ENCODE measurements around the gene PAF1.

PAF1 gene

GRCh38 chr19:39390751-39391437 lies at the start of gene PAF1, which contains the start of gene MED29:
PAF1 (minus strand) TSS chr19:39391106; CDS start chr19:39390864, 242 bp downstream.
MED29 (plus strand) TSS chr19:39391378; CDS start chr19:39391423, 45 bp downstream.
- peak within 1 kb of the TSS; percentile 97 for H3K27ac Mint-ChIP-seq
- H3K27me3 Mint-ChIP-seq: peaks cover 3% of the 10 kb centered on the region
- DNase-seq: peak; percentile 93
- H3K4me1 Mint-ChIP-seq: peaks cover 44% of the 10 kb centered on the region
- H3K36me3 Mint-ChIP-seq (ENCODE audit: low read depth): peaks cover 32% of the 10 kb centered on the region
- peak within 1 kb of the TSS; percentile 88 for H3K4me3 Mint-ChIP-seq
- no peaks in the 10 kb centered on the region for H3K9me3 Mint-ChIP-seq
- ATAC-seq: peak; percentile 97

- no peak overlapping the region for H3K27ac Mint-ChIP-seq
- H3K9me3 Mint-ChIP-seq: no peaks in the 10 kb centered on the region
- peaks cover 23% of the 10 kb centered on the region for H3K36me3 Mint-ChIP-seq (ENCODE audit: low read depth)
- DNase-seq (no peak), ATAC-seq (no peak)
- peaks cover 5% of the 10 kb centered on the region for H3K27me3 Mint-ChIP-seq
- no peak overlapping the region for H3K4me3 Mint-ChIP-seq
- H3K4me1 Mint-ChIP-seq: peaks cover 43% of the 10 kb centered on the region
These were observed 47.5 kb upstream of the PAF1 start for GRCh38 chr19:39438270-39438934.

GRCh38 chr19:39436350-39436716 lies 45.4 kb upstream of the PAF1 start:
- DNase-seq (no peak), ATAC-seq (no peak)
- Mint-ChIP-seq H3K27ac (peak overlapping the region; percentile 99), H3K36me3 (ENCODE audit: low read depth) (peaks cover 35% of the 10 kb centered on the region), H3K4me3 (peak overlapping the region; percentile 100), H3K9me3 (no peaks in the 10 kb centered on the region), H3K4me1 (peaks cover 56% of the 10 kb centered on the region), H3K27me3 (peaks cover 5% of the 10 kb centered on the region)

GRCh38 chr19:39435499-39436349 lies 44.8 kb upstream of the PAF1 start, which contains the start of gene RPS16:
RPS16 (minus strand) TSS chr19:39435949; CDS start chr19:39435895, 54 bp downstream.
- no peaks in the 10 kb centered on the region for H3K9me3 Mint-ChIP-seq
- H3K36me3 Mint-ChIP-seq (ENCODE audit: low read depth): peaks cover 41% of the 10 kb centered on the region
- peaks cover 60% of the 10 kb centered on the region for H3K4me1 Mint-ChIP-seq
- ATAC-seq (peak; percentile 85), DNase-seq (peak; percentile 100)
- peaks cover 5% of the 10 kb centered on the region for H3K27me3 Mint-ChIP-seq
- H3K27ac Mint-ChIP-seq: peak within 1 kb of the TSS; percentile 99
- H3K4me3 Mint-ChIP-seq: peak within 1 kb of the TSS; percentile 100

GRCh38 chr19:39434123-39435076 lies 43.5 kb upstream of the PAF1 start:
- Mint-ChIP-seq H3K27me3 (peaks cover 5% of the 10 kb centered on the region), H3K36me3 (ENCODE audit: low read depth) (peaks cover 41% of the 10 kb centered on the region), H3K4me1 (peaks cover 57% of the 10 kb centered on the region), H3K4me3 (peak overlapping the region; percentile 100), H3K9me3 (no peaks in the 10 kb centered on the region), H3K27ac (peak overlapping the region; percentile 99)
- no peak for DNase-seq
- no peak for ATAC-seq

GRCh38 chr19:39433480-39434079 lies 42.7 kb upstream of the PAF1 start:
- H3K27me3 Mint-ChIP-seq: peaks cover 5% of the 10 kb centered on the region
- H3K4me1 Mint-ChIP-seq: peaks cover 57% of the 10 kb centered on the region
- peaks cover 41% of the 10 kb centered on the region for H3K36me3 Mint-ChIP-seq (ENCODE audit: low read depth)
- H3K4me3 Mint-ChIP-seq: peak overlapping the region; percentile 100
- H3K9me3 Mint-ChIP-seq: no peaks in the 10 kb centered on the region
- peak overlapping the region; percentile 99 for H3K27ac Mint-ChIP-seq
- ATAC-seq (no peak), DNase-seq (no peak)

- Mint-ChIP-seq H3K36me3 (ENCODE audit: low read depth) (peaks cover 41% of the 10 kb centered on the region), H3K4me1 (peaks cover 57% of the 10 kb centered on the region), H3K4me3 (peak overlapping the region; percentile 100), H3K27ac (peak overlapping the region; percentile 70), H3K9me3 (no peaks in the 10 kb centered on the region), H3K27me3 (peaks cover 5% of the 10 kb centered on the region)
- no peak for DNase-seq
- no peak for ATAC-seq
These were observed 41.7 kb upstream of the PAF1 start for GRCh38 chr19:39432677-39433025.

GRCh38 chr19:39430675-39431593 lies 40.0 kb upstream of the PAF1 start:
- Mint-ChIP-seq H3K4me3 (peak overlapping the region; percentile 28), H3K36me3 (ENCODE audit: low read depth) (peaks cover 41% of the 10 kb centered on the region), H3K4me1 (peaks cover 46% of the 10 kb centered on the region), H3K27ac (peak overlapping the region; percentile 91), H3K9me3 (no peaks in the 10 kb centered on the region), H3K27me3 (peaks cover 3% of the 10 kb centered on the region)
- peak; percentile 53 for DNase-seq
- ATAC-seq: peak; percentile 77

- H3K36me3 Mint-ChIP-seq (ENCODE audit: low read depth): peaks cover 19% of the 10 kb centered on the region
- ATAC-seq (no peak), DNase-seq (no peak)
- H3K4me3 Mint-ChIP-seq: no peak overlapping the region
- H3K4me1 Mint-ChIP-seq: peaks cover 25% of the 10 kb centered on the region
- no peaks in the 10 kb centered on the region for H3K9me3 Mint-ChIP-seq
- H3K27me3 Mint-ChIP-seq: no peaks in the 10 kb centered on the region
- H3K27ac Mint-ChIP-seq: no peak overlapping the region
These were observed 37.6 kb upstream of the PAF1 start for GRCh38 chr19:39428283-39429112.

- H3K4me3 Mint-ChIP-seq: no peak overlapping the region
- ATAC-seq: no peak
- no peaks in the 10 kb centered on the region for H3K27me3 Mint-ChIP-seq
- peaks cover 17% of the 10 kb centered on the region for H3K4me1 Mint-ChIP-seq
- DNase-seq: no peak
- H3K36me3 Mint-ChIP-seq (ENCODE audit: low read depth): peaks cover 13% of the 10 kb centered on the region
- no peak overlapping the region for H3K27ac Mint-ChIP-seq
- no peaks in the 10 kb centered on the region for H3K9me3 Mint-ChIP-seq
These were observed 36.8 kb upstream of the PAF1 start for GRCh38 chr19:39427707-39428106.

GRCh38 chr19:39426170-39426569 lies 35.3 kb upstream of the PAF1 start:
- no peaks in the 10 kb centered on the region for H3K27me3 Mint-ChIP-seq
- H3K36me3 Mint-ChIP-seq (ENCODE audit: low read depth): peaks cover 6% of the 10 kb centered on the region
- H3K27ac Mint-ChIP-seq: no peak overlapping the region
- peaks cover 9% of the 10 kb centered on the region for H3K4me1 Mint-ChIP-seq
- DNase-seq (no peak), ATAC-seq (no peak)
- H3K4me3 Mint-ChIP-seq: no peak overlapping the region
- no peaks in the 10 kb centered on the region for H3K9me3 Mint-ChIP-seq

- H3K4me1 Mint-ChIP-seq: peaks cover 5% of the 10 kb centered on the region
- no peaks in the 10 kb centered on the region for H3K27me3 Mint-ChIP-seq
- DNase-seq: no peak
- no peak for ATAC-seq
- H3K9me3 Mint-ChIP-seq: no peaks in the 10 kb centered on the region
- H3K27ac Mint-ChIP-seq: no peak overlapping the region
- H3K36me3 Mint-ChIP-seq (ENCODE audit: low read depth): peaks cover 2% of the 10 kb centered on the region
- H3K4me3 Mint-ChIP-seq: no peak overlapping the region
These were observed 34.8 kb upstream of the PAF1 start for GRCh38 chr19:39425744-39426143.

Measured in activated naive CD8-positive, alpha-beta T cell treated with anti-CD3 and anti-CD28 coated beads, Interleukin-2, amount 50 U/mL, for 24 hours (primary cell).